HG03039 (cell line): ENCODE measurements around the gene G0S2.
A peak's percentile ranks its signal among the peaks of the same experiment; 100 is the strongest.

ENCODE experiments used
- ATAC-seq: cut with Tn5 transposase; IDR thresholded peaks from one replicate; pipeline ENCODE4 v1.9.1; 2021; ENCODE audit warnings: mild to moderate bottlenecking, moderate library complexity; ENCODE audit not compliant: unreplicated experiment

The G0S2 gene

GRCh38 chr1:209674957-209675564 lies at the start of gene G0S2:
Gene G0S2 (plus strand): TSS chr1:209675412. CDS start chr1:209675685, 273 bp downstream.
- ATAC-seq, result no peak

- ATAC-seq, result no peak
These were observed 49.4 kb upstream of the G0S2 start for GRCh38 chr1:209625791-209626285.

GRCh38 chr1:209626346-209627026 lies 48.7 kb upstream of the G0S2 start:
- no peak for ATAC-seq

- ATAC-seq, result no peak
These were observed 48.0 kb upstream of the G0S2 start for GRCh38 chr1:209627027-209627731.

- ATAC-seq, result peak; percentile 80
These were observed 47.4 kb upstream of the G0S2 start for GRCh38 chr1:209627732-209628196.

- no peak for ATAC-seq
These were observed 46.5 kb upstream of the G0S2 start for GRCh38 chr1:209628618-209629299.

- no peak for ATAC-seq
These were observed 45.4 kb upstream of the G0S2 start for GRCh38 chr1:209629621-209630382.

- no peak for ATAC-seq
These were observed 44.6 kb upstream of the G0S2 start for GRCh38 chr1:209630383-209631225.

GRCh38 chr1:209633335-209633997 lies 41.7 kb upstream of the G0S2 start:
- no peak for ATAC-seq

- no peak for ATAC-seq
These were observed 41.0 kb upstream of the G0S2 start for GRCh38 chr1:209634005-209634737.

GRCh38 chr1:209635850-209636249 lies 39.4 kb upstream of the G0S2 start:
- ATAC-seq, result no peak

- no peak for ATAC-seq
These were observed 33.4 kb upstream of the G0S2 start for GRCh38 chr1:209641832-209642172.

- ATAC-seq, result no peak
These were observed 32.4 kb upstream of the G0S2 start for GRCh38 chr1:209642816-209643215.

GRCh38 chr1:209643285-209644020 lies 31.8 kb upstream of the G0S2 start:
- ATAC-seq, result no peak

GRCh38 chr1:209645574-209646452 lies 29.4 kb upstream of the G0S2 start:
- ATAC-seq, result no peak

- ATAC-seq, result no peak
These were observed 28.7 kb upstream of the G0S2 start for GRCh38 chr1:209646558-209646957.

- no peak for ATAC-seq
These were observed 28.1 kb upstream of the G0S2 start for GRCh38 chr1:209647156-209647555.
